B cell (primary cell): ENCODE data around the gene FAM120A.

Source experiments
- CTCF ChIP-seq: fragments of 200-600 bp; IDR thresholded peaks from one replicate; pipeline ENCODE4 v1.8.0; 2022; ENCODE audit warnings: antibody characterized with exemption, mild to moderate bottlenecking
- EZH2 ChIP-seq: IDR thresholded peaks from 2 replicates; pipeline ENCODE4 v1.6.1; 2012; ENCODE audit warnings: borderline replicate concordance, low read depth, mild to moderate bottlenecking, moderate library complexity, low read length; ENCODE audit not compliant: insufficient read depth, poor library complexity, severe bottlenecking

- no peak for TF ChIP-seq CTCF
- TF ChIP-seq EZH2: no peak
Observed at GRCh38 chr9:93543117-93543516, 91.6 kb downstream of the FAM120A start.
